ENCODE measurements around the gene TNKS1BP1. TPM values are rescaled to one million over a fixed set of nuclear protein-coding genes. Genes with fewer than 3 reads are reported as not detected.
"Not testable (repeated sequence)": the region's sequence is repeated elsewhere in the genome, so short reads cannot be mapped to it uniquely, and the experiment has no call there.

Gene TNKS1BP1
- total and polyA plus RNA-seq, 2 of the 8 experiments (the other 6 are each of a cell fraction or from before 2014, with no cell fraction given) = 50.0 to 122 TPM

- TF ChIP-seq SP1 (IDR thresholded peaks at IDR 0.05; ENCODE audit: low read depth, low read length) = no peak
- no peak for TF ChIP-seq EP300 (IDR thresholded peaks at IDR 0.05; ENCODE audit: borderline replicate concordance in 1 of 2, low read depth in 2 of 2, low read length in 2 of 2)
These were observed 13.4 kb upstream of the TNKS1BP1 start, which contains the start of gene P2RX3 (continued) for GRCh38 chr11:57338142-57338541.

GRCh38 chr11:57336856-57337255 lies 12.1 kb upstream of the TNKS1BP1 start:
- not testable (repeated sequence) for FAIRE-seq; H2BK5ac ChIP-seq (ENCODE audit: low read depth, low read length)

More at GRCh38 chr11:57336856-57337255, 12.1 kb upstream of the TNKS1BP1 start:
- not testable (repeated sequence) for H2BK15ac ChIP-seq (ENCODE audit: low read length); H2BK120ac ChIP-seq (replicated peaks; ENCODE audit: low read depth, low read length); H3K18ac ChIP-seq (ENCODE audit: extremely low read depth, low read length); H3K4ac ChIP-seq (replicated peaks; ENCODE audit: insufficient read length, low read depth, low read length); H3K23me2 ChIP-seq (ENCODE audit: low read depth, low read length); H3K79me1 ChIP-seq (ENCODE audit: low read depth, low read length); H3K9ac ChIP-seq (replicated peaks in 1 of 4; ENCODE audit: extremely low read depth in 1 of 4, low read depth in 3 of 4, low read length in 3 of 4); H3K4me3 ChIP-seq (ENCODE audit: extremely low read depth in 1 of 4, insufficient read depth in 2 of 4, low read depth in 3 of 4, low read length in 4 of 4); H4K20me1 ChIP-seq (replicated peaks in 1 of 2; ENCODE audit: control insufficient read depth in 1 of 2, insufficient read depth in 2 of 2, low read length in 2 of 2); H3K4me2 ChIP-seq (ENCODE audit: insufficient read depth in 1 of 2, low read depth in 2 of 2, low read length in 2 of 2); H3K56ac ChIP-seq (replicated peaks; ENCODE audit: insufficient read length, low read depth, low read length); H3K9me3 ChIP-seq (ENCODE audit: insufficient read depth in 2 of 2, low read depth in 1 of 2, low read length in 1 of 2); H2BK12ac ChIP-seq (ENCODE audit: low read depth, low read length); H4K8ac ChIP-seq (ENCODE audit: extremely low read depth, insufficient read depth, low read length); H2BK20ac ChIP-seq (ENCODE audit: low read length); H3K27me3 ChIP-seq (replicated peaks in 1 of 4; ENCODE audit: control insufficient read depth in 3 of 4, extremely low read depth in 1 of 4, insufficient read depth in 3 of 4, low read length in 3 of 4); H2AK5ac ChIP-seq (ENCODE audit: low read depth, low read length); H2AFZ ChIP-seq (ENCODE audit: low read length); H3K27ac ChIP-seq (ENCODE audit: low read depth, low read length); H3K23ac ChIP-seq (ENCODE audit: insufficient read length); H3K14ac ChIP-seq (ENCODE audit: insufficient read length); H4K5ac ChIP-seq (ENCODE audit: insufficient read length, low read depth, low read length); H4K91ac ChIP-seq (replicated peaks; ENCODE audit: insufficient read length, low read length); DNase-seq (ENCODE audit: low read depth in 1 of 2, low spot score in 2 of 2); H3K4me1 ChIP-seq (replicated peaks in 1 of 4; ENCODE audit: control insufficient read depth in 3 of 4, insufficient read depth in 4 of 4, low read length in 3 of 4)
- ChIA-PET POLR2A (ENCODE audit: partially characterized antibody) (interaction anchor here (1.0 to 45.7 kb wide), 3 partner anchors 9 to 156 kb away, joined by 3 to 1279 read pairs (median 4); partner anchors contain the start of gene TNKS1BP1), CTCF (ENCODE audit: partially characterized antibody) (interaction anchor here (1.0 to 4.4 kb wide), 4 partner anchors 11 to 121 kb away, joined by 3 to 20 read pairs (median 4); partner anchors contain the start of gene TNKS1BP1)
- 95% methylated on average over 6 of the region's 6 CpGs; no CpG with 5 or more reads in 1 of the 2 experiments for WGBS, 2 experiments (ENCODE audit: extremely low coverage in 1 of 2, insufficient coverage in 1 of 2, insufficient read length in 1 of 2, insufficient replicate concordance in 2 of 2, low coverage in 1 of 2, low lambda C conversion rate in 2 of 2, missing lambda C conversion rate in 1 of 2)
- Histone ChIP-seq H3K36me3 (ENCODE audit: control insufficient read depth in 2 of 4, insufficient read depth in 4 of 4, low read length in 3 of 4) (peaks cover 16 to 27% (median 22%) of the 10 kb centered on the region in 4 experiments), H3K79me2 (ENCODE audit: control insufficient read depth in 1 of 2, insufficient read depth in 2 of 2, low read length in 2 of 2) (peaks cover 12 to 29% of the 10 kb centered on the region in 2 experiments)
